Midbrain (tissue), 1 donor: ENCODE measurements around the gene VTA1.
"Not testable (repeated sequence)": the region's sequence is repeated elsewhere in the genome, so short reads cannot be mapped to it uniquely, and the experiment has no call there.

Source experiments
- DNase-seq: peaks from one replicate; lab custom pipeline; 2025; lab: John Stamatoyannopoulos, UW

Gene VTA1

DNA sequence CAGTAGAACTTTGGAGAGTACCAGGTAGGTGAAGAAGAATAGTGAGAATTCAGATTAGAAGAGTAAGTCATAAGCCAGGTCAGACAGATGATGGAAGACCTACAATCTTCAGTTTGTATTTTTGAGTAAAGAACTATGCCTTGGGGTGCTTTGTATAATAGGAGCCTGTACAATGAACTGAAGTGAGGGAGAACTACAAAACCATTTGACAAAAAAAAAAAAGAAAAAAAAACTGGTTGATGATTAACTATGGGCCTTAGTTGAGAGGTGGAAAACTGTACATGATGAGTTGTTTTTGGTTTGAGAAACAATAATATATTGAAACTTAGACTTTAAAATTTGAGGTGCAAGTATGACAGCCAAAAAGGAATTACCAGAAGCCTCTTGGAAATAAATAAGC is 25.7 kb downstream of the VTA1 start:
- no peak for DNase-seq

DNA sequence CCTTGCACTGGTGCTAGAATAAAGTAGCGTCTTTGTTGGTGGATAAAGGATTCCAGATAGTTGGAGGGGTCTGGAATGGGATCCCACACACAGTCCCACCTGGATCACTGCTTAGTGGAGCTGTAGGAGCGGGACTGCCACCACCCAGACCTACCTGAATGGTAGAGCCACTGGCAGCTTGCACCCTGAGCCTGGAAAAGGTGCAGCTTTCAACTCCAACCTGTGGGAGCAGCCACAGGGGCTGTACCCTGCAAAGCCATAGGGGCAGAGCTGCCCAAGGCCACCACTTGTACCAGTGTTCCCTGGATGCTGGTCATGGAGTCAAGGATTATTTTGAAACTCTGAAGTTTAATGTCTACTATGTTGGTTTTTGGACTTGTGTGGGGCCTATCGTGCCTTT is 26.9 kb downstream of the VTA1 start:
- no peak for DNase-seq

DNA sequence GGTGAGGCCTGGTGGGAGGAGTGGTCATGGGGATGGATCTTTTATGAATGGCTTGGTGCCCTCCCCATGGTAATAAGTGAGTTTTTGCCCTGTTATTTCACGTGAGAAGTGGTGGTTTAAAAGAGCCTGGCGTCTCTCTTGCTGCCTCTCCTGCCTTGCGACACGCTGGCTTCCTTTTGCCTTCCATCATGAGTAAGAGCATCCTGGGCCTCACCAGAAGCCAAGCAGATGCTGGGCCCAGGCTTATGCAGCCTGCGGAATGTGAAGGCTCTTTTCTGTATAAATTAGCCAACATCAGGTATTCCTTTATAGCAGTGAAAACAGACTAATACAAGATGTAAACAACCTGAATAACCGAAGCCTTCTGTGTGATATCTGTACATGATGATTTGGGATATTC is 27.6 kb downstream of the VTA1 start:
- no peak for DNase-seq

DNA sequence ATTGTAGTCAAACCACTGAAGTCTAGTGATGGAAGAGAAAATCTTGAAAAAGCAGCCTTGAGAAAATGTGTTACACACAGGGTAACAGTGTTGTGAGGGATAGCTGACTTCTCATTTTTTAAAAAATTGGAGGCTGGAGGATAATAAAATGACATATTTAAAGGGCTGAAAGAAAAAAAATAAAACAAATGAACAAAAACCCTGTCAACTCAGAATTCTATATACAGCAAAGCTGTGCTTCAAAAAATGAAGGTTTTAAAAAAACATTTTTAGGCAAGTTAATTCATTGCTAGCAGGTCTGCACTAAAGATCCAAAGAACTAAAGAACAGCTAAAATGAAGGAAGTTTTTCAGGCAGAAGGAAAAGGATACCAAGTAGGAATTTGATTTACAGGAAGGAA is 31.1 kb downstream of the VTA1 start:
- no peak for DNase-seq

DNA sequence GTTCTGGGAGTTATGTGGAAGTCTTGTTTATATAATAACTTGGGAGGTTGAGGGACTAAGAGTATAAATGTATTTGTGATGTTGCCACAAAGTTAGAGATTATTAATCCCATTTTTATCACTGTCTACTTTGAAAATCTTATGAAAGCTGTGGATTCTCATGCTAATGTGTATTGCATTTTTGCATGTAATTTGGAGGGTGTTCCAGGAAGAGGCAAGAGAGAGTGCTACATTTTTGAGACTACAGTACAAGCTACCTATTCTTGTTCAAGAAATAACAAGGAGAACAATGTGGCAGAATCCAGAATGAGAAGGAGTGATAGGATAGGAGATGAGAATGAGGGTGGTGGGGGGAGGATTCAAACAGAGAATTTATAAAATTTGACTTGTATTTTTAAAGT is 34.9 kb downstream of the VTA1 start:
- DNase-seq, result no peak

DNA sequence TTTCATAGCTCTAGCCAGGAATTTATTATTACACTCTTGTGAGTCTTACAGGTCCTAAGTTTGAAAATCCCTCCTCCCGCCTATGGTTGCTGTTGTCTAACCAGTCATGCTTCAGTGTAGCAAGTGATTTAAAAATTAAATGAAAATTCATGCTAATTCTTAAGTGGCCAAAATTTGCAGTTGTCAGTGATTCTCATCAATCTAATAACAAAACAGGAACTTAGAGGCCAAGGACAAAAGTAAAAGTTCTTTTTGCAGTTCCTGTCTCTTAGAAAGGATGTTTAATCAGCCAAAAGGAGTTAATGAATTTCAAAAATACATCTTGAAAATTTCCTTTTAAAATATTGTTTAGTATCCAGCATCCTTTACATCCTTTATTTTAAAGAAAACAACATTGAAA is 36.3 kb downstream of the VTA1 start:
- DNase-seq, result no peak

DNA sequence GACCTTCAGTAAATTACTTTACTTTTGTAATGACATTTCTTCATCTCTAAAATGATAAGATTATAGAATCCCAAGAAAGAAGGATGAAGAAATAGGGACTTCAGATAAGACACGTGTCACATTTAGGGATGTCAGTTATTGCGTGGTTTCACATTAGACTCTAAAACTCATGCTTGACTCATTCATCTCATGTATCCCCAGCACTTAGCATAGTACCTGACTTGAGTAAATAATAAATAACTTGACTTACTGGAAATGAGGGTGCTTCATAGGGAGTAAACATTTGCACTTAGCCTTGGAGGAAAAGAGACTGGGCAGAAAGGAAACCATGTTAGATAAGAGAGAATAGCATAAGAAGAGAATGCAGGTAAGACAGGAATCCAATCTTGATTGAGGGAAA is 37.2 kb downstream of the VTA1 start:
- no peak for DNase-seq

DNA sequence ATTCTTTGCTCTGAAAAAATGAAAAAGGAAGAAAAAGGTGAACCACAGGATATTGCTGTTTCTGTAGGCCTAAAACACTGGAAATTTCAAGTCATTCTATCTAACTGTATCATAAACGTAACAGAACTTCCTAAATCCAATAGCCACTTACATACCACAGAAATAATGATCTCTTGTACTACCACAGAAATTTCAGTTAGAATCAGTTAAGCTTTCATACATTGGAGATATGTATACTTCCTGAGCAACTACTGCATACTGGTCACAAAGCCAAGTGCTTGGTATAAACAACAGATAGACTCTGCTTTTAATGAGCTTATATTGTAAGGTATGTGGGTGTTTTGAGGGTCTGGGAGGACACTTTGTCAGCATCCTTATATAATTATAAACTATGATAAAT is 38.6 kb downstream of the VTA1 start:
- no peak for DNase-seq

DNA sequence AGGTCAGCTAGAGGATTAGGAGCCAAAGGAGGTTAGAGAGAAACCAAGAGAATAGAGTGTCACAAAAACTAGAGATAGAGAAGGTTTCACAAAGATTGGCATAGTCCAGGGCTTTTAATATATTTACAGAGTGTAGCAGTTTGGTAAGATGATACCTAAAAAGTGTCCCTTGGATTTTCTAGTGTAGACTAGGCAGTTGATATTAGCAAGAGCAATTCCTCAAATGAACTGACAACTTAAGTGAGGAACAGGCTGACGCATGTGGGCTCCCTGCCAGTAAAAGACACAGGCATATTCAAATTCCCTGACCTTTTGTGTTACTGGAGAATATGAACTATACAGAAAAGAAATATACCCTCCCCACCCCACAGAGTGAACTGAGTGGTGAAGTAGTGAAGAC is 40.1 kb downstream of the VTA1 start:
- DNase-seq, result no peak

DNA sequence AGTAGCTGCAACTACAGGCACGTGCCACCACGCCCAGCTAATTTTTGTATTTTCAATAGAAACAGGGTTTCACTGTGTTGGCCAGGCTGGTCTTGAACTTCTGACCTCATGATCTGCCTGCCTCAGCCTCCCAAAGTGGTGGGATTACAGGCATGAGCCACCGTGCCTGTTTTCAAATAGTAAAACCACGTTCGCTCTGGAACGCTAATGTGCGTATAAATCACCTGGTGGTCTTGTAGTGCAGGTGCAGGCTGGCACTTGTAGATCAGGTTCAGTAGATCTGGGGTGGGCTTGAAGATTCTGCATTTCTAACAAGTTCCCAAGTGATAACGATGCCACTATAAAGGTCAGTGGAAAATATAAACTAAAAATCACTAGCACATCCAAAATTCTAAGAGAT is 41.3 kb downstream of the VTA1 start:
- DNase-seq, result not testable (repeated sequence)

DNA sequence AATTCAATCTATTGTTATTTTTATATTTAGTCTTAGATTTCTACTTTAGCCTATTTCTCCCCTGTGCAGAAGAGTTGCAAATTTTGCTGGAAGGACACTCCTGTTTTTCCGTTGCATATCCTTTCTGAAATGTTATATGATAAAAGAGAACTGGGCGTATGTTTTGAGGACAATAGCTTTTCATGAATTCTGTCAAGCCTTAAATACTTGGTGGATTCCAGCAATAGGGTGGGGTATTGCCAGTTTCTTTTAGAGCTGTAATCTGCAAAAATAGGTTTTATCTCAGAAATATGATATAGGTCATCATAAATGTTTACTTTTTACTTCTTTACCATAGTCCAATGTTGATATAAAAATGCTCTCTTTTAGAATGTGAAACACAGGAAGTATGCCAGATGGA is 42.0 kb downstream of the VTA1 start:
- DNase-seq, result no peak

DNA sequence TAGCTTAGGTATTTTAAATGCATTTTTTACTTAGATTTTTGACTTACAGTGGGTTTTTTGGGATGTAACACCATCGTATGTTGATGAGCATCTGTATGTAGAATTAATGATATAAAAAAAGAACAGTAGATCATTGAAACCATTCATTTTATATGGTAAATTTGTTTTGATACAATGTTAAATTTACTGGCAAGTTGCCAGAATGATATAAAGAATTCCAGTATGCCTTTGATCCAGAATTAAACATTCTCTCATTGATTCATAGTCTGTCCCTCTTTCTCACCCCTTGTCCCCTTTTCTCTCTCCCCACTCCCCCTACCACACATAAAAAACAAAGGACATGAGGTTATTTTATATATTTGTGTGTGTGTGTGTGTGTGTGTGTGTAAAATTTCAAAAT is 45.3 kb downstream of the VTA1 start:
- no peak for DNase-seq

DNA sequence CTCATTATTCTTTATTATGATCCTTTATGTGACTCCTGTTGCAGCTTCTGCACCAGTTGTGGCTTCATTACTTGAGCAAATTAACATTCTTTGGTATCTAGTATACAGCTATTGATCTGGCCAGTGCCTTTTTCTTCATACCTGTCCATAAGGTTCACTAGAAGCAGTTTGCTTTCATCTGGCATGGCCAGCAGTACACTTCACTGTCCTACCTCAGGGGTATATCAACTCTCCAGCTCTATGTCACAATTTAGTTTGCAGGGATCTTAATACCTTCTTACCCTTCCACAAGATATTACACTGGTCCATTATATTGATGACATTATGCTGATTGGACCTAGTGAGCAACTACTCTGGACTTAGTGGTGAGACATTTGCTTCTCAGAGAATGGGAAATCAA is 46.6 kb downstream of the VTA1 start:
- DNase-seq, result no peak

DNA sequence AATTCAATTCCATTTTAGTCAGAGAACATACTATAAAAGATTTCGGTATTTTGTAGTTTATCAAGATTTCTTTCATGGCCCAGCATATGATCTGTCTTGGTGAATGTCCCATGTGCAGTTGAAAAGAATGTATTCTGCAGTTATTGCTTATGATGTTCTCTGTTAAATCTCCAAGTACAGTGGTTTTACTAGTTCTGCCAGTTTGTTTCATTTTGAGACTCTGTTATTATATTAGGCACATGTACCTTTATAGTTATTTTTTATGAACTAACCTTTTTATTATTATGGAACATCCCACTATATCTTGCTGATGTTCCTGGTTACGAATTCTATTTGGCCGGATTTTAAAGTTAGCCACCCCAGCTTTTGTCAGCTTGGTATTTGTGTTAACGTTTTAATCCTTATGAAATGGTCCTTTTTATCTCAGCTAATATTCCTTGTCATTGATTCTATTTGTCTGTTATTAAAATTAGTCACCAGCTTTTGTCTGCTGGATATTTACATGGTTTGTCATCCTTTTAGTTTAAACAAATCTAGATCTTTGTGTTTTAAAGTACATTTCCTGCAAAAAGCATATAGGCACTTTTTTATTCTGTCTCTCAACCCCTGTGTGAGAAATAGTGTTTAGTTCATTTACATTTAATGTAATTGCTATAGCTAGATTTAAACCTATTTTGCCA is 48.9 kb downstream of the VTA1 start:
- no peak for DNase-seq

DNA sequence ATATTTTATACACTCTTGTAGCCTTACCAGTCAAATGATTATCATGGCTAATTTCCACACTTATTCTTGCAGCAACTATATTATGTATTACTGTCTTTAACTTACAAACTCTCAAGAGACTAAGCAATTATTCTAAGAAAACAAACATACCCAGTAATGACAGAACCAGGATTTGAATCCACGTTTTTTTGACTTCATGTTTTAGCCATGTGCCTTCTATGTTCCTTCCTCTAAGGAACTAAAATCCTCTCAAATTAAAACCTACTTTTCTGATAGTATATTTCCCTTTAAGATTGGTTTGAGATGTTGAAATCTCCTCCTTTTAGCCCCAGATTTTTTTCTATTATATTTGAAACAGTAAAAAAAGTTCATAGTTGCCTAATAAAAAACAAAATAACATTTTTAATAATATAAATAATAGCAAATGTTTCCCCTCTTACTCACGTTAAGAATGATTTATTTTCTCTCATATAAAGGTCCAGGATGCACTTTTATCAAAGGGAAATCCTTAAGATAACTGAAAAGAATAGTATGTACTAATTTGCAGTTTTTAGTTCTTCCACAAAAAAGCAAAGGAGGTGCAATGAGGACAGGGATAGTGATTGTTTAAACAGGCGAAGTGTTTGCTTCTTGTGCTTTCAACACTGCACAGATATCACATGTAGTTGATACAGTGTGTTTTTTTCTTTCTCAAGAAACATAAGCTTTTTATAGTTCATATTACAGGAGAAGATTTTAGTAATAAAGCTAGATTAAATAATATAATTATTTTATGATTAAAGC is 54.0 kb downstream of the VTA1 start:
- DNase-seq, result no peak

DNA sequence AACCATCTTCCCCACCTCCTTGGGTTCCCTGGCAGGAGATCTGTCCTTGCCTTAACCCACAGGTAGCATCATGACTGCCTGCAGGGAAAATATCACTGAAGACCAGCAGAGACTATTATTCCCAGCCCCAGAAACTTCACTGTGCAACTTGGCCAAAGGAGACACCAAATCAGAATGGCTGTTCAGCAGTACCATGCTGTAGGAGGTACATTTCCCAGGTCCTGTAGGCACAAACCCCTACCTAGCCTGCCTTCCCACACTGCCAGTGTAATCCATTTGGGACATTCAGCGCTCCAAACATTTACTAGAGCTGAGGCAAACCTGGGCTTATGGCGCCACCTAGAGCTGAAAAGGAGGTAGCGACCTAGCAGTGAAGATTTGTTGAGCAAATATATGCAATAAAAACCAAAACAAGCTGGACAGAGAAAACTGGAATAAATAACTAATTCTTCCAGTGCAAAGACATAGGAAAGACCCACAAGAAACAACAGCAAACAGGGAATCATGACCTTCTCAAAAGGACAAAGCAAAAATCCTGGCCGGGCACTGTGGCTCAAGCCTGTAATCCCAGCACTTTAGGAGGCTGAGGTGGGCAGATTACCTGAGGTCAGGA is 60.3 kb downstream of the VTA1 start:
- peak; percentile 20 for DNase-seq

DNA sequence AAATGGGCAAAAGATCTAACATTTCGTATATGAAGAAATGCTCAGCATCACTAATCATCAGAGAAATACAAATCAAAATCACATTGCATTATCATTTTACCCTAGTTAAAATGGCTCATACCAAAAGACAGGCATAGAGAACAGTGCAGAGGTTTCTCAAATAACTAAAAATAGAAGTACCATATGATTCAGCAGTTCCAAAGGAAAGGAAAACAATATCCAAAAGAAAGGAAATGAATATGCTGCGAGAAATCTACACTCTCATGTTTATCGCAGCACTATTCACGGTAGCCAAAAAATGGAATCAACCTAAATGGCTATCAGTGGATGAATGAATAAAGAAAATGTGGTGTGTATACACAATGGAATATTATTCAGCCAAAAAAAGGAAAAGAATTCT is 63.5 kb downstream of the VTA1 start:
- DNase-seq, result no peak

DNA sequence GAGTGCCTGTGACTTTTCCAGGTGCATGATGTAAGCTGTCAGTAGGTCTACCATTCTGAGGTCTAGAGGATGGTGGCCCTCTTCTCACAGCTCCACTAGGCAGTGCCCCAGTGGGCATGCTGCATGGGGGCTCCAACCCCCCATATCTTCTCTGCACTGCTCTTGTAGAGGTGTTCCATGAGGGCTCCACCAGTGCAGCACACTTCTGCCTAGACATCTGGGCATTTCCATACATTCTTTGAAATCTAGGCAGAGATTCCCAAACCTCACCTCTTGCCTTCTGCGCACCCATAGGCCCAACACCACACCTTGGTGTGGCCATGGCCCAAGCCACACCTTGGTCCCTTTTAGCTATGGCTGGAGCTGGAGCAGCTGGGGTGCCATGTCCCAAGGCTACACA is 66.3 kb downstream of the VTA1 start:
- no peak for DNase-seq

DNA sequence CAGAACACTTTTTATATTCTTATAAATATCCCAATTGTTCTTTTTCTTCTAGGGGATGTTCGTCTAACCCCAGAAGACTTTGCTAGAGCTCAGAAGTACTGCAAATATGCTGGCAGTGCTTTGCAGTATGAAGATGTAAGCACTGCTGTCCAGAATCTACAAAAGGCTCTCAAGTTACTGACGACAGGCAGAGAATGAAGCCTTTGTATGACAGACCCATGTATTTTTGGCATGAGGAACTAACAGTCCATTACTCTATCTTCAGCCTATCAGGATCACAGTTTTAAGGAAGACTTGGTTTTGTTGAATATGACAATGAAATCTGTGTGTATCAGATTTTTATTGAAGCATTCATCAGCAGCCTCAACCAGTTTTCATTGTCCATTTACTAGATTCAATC is 71.4 kb downstream of the VTA1 start:
- DNase-seq, result peak; percentile 11

DNA sequence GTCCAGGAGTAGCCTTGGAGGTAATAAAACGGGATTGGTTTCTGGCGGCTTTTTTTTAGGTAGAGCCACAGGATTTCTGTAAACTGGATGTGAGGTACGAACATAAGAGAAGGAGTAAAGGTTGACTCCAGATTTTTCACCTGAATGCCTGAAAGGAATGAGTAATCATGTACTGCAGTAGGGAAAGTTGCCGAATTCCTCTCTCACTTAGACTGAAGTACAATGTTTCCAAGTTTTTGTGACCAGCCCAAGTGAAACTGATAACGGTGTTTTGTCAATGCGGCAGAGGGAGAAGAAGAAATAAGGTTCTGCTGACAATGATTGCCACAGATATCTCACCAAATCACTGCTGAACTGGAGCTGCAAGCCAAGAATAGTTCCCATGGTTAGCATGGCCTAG is 75.0 kb downstream of the VTA1 start:
- DNase-seq, result no peak

DNA sequence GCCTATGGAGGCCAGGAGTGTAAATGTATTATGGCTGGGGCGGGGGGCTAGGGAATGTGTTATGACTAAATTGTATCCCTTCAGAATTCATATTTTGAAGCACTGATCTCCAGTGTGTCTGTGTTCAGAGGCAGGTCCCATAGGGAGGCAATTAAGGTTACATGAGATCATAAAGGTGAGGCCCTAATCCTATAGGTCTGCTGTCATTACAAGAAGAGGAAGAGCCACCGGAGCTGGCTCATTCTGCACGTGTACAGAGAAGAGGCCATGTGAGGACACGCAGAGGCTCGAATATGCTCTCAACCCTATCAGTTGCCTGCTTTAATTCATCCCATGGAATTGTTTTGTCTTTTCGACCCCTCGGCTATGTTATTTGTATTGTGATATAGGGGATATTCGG is 76.9 kb downstream of the VTA1 start:
- DNase-seq, result no peak

DNA sequence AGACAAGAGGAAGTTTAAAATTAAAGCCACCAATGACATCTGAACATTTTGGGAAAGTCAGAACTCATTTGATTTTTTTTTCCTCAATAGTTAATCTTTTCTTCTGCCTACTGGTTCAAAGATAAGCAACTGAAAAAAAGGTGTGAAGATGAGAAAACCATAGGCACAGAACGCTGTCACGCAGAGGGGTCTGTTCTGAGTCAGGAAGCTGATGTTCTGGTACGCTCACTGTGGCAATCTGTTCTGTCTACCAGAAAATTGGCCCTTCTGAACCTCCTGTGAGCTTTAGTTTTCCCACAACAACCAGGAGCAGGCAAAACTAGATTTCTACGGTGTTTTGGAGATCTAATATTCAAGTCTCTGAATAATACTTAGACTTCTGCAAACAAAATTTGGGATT is 78.1 kb downstream of the VTA1 start:
- no peak for DNase-seq

DNA sequence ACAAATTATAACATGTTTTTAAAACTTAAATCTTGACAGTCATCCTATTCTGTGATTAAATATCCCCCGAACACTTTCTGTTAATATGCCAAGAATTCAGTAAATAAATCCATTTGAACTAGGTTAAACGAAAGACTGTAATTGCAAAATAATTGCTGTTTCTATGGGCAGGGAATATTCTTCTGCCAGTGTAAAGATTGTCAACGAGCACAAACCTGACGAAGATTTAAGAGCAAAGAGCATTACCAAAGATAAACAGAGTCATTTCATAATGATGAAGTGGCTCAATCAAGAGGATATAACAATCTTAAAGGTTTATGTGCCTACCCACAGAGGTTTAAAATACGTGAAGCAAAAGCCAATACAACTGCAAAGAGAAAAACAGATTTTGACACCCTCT is 78.5 kb downstream of the VTA1 start:
- DNase-seq, result no peak

DNA sequence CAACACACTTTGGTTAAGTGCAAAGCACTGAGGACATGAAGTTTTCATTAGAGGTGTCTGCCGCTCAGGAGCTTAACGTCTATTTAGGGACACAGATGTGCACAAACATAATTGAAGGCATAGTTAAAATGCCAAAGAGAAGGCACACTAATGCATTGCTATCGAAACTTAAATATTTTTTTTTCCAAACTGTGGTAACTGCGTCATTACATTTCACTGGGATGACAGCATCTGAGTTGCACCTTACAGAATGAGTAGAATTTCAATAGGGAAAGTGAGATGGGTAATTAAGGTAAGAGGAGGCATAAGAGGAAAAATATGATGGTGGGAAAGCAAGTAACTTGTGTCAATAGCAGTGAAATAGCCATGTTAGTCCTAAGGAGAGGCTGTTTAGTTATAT is 79.7 kb downstream of the VTA1 start:
- no peak for DNase-seq
